Measurements from ENCODE around the gene PRRT1.

- TF ChIP-seq POLR2A (IDR thresholded peaks at IDR 0.05), result no peak
- no peak for TF ChIP-seq POLR2AphosphoS5 (IDR thresholded peaks at IDR 0.05)
- no peak for TF ChIP-seq CTCF (IDR thresholded peaks at IDR 0.05)
- no peak for TF ChIP-seq EP300 (IDR thresholded peaks at IDR 0.05)
These were observed 15.5 kb upstream of the PRRT1 start for GRCh38 chr6:32167154-32167760.

Data from stomach (tissue), 4 donors.